HUES48 (cell line): ENCODE results near the gene LARGE2.
A peak's percentile ranks its signal among the peaks of the same experiment; 100 is the strongest.

ENCODE experiments used
- H3K27ac ChIP-seq: one replicate; pipeline ENCODE4 v1.7.0; 2013; ENCODE audit warnings: low read depth, low read length, inconsistent platforms
- H3K27me3 ChIP-seq: 2 replicates; pipeline ENCODE4 v1.6.1; 2013; ENCODE audit warnings: mild to moderate bottlenecking, low read length; ENCODE audit not compliant: control insufficient read depth, insufficient read depth
- H3K36me3 ChIP-seq: 2 replicates; pipeline ENCODE4 v1.6.1; 2013; ENCODE audit warnings: low read length; ENCODE audit not compliant: control insufficient read depth, insufficient read depth
- H3K4me1 ChIP-seq: 2 replicates; pipeline ENCODE4 v1.6.1; 2013; ENCODE audit warnings: mild to moderate bottlenecking, low read length; ENCODE audit not compliant: control insufficient read depth, insufficient read depth
- H3K4me3 ChIP-seq: 2 replicates; pipeline ENCODE4 v1.5.1; 2013; ENCODE audit warnings: mild to moderate bottlenecking, low read depth, low read length
- H3K9ac ChIP-seq: 2 replicates; pipeline ENCODE4 v1.6.1; 2013; ENCODE audit warnings: mild to moderate bottlenecking, low read depth, low read length, moderate library complexity
- H3K9me3 ChIP-seq: 2 replicates; pipeline ENCODE4 v1.6.1; 2013; ENCODE audit warnings: low read length; ENCODE audit not compliant: control insufficient read depth, insufficient read depth

LARGE2 gene

DNA sequence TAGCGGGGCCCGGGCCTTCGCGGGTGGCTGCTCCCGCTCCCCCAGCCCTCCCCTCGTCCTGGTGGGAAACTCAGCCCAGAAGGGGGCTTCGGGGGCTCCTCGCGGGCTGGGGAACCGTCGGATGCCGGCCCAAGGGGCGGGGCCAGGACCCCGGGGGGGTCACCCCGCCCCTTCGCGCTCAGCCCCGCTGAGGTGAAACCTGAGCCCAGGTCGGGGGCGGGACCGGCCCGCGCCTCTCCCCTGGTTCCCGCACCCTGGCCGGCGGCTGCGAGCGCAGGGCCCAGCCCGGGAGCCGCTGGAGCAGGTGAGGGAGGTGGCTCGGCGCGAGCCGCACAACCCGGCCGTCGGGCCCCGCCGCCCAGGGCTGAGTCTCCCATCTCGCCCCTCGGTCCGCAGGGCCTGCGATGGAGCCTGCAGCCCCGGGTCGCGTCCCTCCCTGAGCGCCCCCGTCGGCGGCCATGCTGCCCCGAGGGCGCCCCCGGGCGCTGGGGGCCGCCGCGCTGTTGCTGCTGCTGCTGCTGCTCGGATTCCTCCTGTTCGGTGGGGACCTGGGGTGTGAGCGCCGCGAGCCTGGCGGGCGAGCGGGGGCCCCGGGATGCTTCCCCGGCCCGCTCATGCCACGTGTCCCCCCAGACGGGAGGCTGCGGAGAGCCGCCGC is at the start of gene LARGE2:
Gene LARGE2, plus strand, starts transcription at position 232 of the 658 bp plus-strand sequence. Its CDS starts 227 bp downstream, at position 459.
- H3K36me3 ChIP-seq, result peaks cover 35% of the 10 kb centered on the region
- peak within 1 kb of the TSS; percentile 78 for H3K4me3 ChIP-seq
- H3K9ac ChIP-seq, result peak within 1 kb of the TSS; percentile 66
- H3K27ac ChIP-seq, result peak within 1 kb of the TSS; percentile 62
- no peaks in the 10 kb centered on the region for H3K9me3 ChIP-seq
- H3K4me1 ChIP-seq, result peaks cover 17% of the 10 kb centered on the region
- H3K27me3 ChIP-seq, result peaks cover 8% of the 10 kb centered on the region

DNA sequence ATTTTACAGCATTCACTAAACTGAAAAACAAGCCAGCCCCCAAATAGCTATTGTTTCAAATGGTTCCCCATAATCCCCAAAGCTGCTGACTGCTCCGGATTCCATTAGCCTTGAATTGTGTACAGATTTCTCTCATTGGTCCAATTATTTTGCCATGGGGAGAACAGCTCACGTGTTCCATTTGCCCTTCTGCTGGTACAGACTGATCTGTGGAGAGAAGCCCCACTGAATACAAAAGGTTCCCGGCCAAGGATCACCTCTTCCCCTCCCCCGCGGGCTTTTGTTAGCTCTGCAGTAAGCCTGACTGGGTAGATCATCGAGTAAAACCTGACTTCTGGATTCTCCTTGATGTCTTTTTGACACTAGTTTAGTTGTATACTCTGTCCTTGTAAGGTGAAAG is 46.1 kb upstream of the LARGE2 start:
- peak overlapping the region; percentile 15 for H3K27ac ChIP-seq
- peaks cover 18% of the 10 kb centered on the region for H3K4me1 ChIP-seq
- H3K27me3 ChIP-seq, result no peaks in the 10 kb centered on the region
- H3K4me3 ChIP-seq, result no peak overlapping the region
- no peaks in the 10 kb centered on the region for H3K9me3 ChIP-seq
- no peak overlapping the region for H3K9ac ChIP-seq
- H3K36me3 ChIP-seq, result peaks cover 26% of the 10 kb centered on the region

DNA sequence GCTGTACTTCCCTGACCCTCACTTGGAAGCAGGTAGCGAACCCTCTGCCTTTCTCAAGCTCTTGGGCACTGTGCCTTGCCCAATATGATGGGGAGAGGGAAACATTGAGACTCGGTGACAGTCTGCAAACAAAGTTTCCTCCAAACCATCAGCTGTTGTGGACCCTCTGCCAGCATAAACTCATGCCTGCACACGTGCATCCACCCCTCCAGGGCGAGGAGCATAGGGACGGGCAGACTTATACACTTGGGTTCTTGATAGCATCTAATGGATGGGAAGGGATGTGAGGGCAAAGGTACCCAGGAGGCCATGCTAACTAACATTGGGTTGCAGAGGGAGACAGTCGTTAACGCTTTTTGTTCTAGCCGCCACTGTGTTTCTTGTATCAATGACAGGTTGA is 45.2 kb upstream of the LARGE2 start:
- H3K9ac ChIP-seq, result no peak overlapping the region
- H3K4me1 ChIP-seq, result peaks cover 18% of the 10 kb centered on the region
- no peak overlapping the region for H3K27ac ChIP-seq
- no peak overlapping the region for H3K4me3 ChIP-seq
- H3K9me3 ChIP-seq, result no peaks in the 10 kb centered on the region
- H3K36me3 ChIP-seq, result peaks cover 23% of the 10 kb centered on the region
- H3K27me3 ChIP-seq, result no peaks in the 10 kb centered on the region

DNA sequence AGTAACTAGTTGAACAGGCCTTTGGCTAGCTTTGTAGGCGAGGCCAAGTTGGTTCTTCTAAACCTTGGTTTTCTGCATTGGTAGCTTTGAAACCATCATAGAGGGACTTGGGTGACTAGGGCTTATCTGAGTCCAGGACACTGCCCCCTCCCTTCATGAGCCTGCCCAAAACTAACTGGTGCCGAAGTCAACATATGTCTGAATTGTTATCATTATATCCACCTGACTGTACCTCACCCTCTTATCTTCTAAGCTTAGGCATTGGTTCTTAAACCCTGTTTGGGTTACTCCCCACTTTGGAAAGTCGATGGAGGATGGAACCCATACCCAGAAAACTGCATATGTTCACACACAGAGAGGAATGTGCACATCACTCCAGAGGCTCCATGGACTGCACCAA is 44.6 kb upstream of the LARGE2 start:
- H3K27ac ChIP-seq, result no peak overlapping the region
- no peak overlapping the region for H3K4me3 ChIP-seq
- H3K36me3 ChIP-seq, result peaks cover 23% of the 10 kb centered on the region
- H3K9ac ChIP-seq, result no peak overlapping the region
- H3K9me3 ChIP-seq, result no peaks in the 10 kb centered on the region
- peaks cover 18% of the 10 kb centered on the region for H3K4me1 ChIP-seq
- no peaks in the 10 kb centered on the region for H3K27me3 ChIP-seq

DNA sequence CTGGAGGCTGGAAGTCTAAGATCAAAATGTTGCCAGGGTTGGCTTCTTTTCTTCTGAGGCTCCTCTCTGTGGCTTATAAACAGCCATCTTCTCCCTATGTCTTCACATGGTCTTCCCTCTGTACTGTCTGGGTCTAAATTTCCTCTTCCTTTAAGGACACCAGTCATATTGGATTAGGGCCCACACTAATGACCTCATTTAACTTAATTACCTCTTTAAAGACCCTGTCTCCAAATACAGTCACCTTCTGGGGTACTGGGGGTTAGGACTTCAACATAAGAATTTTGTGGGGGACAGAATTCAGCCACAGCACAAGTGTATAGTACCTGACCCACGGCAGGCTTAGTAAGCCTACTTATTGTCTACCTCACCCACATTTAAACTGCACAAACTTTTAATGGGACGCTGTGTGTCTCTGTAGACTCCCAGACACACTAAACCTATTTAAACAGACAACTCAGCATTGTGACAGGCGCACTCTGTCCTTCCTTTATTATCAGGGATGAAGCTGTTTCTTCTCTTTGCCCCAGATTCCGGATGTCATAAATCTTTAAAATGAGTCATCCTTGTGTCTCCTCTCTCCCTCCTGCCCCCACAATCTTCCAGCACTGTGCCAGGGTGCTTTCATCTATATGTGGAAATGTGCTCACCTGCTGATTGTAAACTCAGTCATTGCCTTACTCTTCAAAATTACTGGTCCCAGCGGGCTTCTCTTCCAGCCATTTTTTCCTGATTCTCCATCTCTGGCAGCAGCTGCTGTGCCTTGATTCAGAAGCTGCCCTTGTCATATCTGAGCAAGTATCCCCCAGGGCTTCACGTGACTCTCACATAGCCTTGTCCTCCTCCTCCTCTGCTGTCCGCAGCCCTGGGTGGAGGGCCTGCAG is 42.4 kb upstream of the LARGE2 start:
- Histone ChIP-seq H3K9me3 (no peaks in the 10 kb centered on the region), H3K36me3 (peaks cover 16% of the 10 kb centered on the region; the same call in 1 of the 2 replicates), H3K9ac (no peak overlapping the region), H3K4me1 (peaks cover 19% of the 10 kb centered on the region), H3K27me3 (peaks cover 4% of the 10 kb centered on the region; the same call in 1 of the 2 replicates), H3K4me3 (no peak overlapping the region), H3K27ac (no peak overlapping the region)

DNA sequence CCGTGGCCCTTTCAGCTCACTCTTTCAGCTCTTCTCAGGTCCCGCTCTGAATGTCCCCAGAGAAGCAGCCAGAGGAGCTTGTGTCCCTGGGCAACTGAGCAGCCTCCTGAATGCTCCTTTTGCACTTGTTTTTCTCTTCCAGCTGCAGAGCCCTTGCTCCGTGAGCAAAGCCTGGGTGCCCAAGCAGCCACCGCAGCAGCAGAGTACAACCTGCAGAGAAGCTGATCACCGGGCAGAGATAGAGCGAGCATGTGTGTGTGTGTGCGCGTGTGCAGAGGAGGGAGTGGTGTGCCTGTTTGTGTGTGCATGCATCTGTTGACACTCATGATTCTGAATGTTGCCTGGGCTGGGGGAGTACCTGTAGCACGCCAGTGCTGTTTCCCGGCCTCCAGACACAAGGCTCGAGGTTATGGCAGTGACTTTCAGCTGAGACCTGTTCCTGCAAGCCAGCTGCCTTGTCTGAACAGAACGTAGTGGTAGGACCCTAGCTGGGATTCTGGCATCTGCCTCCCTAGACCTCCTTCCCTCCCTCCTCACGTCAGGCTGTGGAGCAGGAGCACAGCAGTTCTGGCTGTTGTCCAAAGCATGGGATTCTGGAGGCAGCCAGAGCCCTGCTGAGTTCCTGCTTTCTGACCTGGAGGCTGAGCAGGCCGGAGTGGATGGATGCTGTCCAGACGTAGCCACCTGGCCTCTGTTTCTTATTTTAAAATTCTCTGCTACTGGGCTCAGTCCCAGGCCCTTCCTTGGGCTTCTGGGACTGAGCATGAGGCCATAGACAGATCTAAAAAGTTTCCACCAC is 41.5 kb upstream of the LARGE2 start:
- H3K9me3 ChIP-seq, result no peaks in the 10 kb centered on the region
- no peak overlapping the region for H3K27ac ChIP-seq
- peaks cover 4% of the 10 kb centered on the region; the same call in 1 of the 2 replicates for H3K27me3 ChIP-seq
- H3K4me1 ChIP-seq, result peaks cover 13% of the 10 kb centered on the region
- no peak overlapping the region for H3K4me3 ChIP-seq
- H3K9ac ChIP-seq, result no peak overlapping the region
- peaks cover 14% of the 10 kb centered on the region; the same call in 1 of the 2 replicates for H3K36me3 ChIP-seq

DNA sequence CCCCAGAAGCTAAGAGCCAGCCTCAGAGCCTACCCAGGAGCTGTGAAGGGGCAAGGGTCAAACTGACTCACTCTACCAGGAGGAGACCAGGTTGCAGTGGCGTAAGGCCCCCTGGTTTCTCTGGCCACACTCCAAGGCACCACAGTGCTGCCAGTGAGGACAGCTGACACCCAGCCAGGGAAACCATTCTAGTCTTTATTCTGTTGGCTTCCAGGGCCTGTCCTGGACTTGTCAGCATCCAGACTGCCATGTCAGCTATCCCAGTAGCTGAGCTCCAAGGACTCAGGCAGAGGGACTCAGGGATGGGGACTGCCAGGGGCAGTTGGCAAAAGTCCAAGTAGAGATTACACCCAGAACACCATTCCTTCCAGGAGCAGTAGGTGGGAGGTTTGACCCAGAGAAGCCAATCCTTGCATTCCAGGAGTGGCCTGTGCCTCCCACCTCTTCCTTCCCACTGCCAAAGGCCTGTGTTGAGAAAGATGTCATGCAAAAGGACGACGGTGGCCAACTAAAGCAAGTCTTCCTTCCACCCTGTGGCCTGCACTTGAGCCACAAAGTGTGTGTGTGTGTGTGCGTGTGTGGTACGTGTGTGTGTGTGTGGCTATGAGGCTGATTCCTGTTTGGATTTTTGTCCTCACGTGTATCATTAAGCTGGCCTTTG is 40.6 kb upstream of the LARGE2 start:
- Histone ChIP-seq H3K9me3 (no peaks in the 10 kb centered on the region), H3K27me3 (peaks cover 4% of the 10 kb centered on the region; the same call in 1 of the 2 replicates), H3K4me1 (peaks cover 8% of the 10 kb centered on the region), H3K36me3 (peaks cover 12% of the 10 kb centered on the region; the same call in 1 of the 2 replicates), H3K9ac (no peak overlapping the region), H3K4me3 (no peak overlapping the region), H3K27ac (no peak overlapping the region)

DNA sequence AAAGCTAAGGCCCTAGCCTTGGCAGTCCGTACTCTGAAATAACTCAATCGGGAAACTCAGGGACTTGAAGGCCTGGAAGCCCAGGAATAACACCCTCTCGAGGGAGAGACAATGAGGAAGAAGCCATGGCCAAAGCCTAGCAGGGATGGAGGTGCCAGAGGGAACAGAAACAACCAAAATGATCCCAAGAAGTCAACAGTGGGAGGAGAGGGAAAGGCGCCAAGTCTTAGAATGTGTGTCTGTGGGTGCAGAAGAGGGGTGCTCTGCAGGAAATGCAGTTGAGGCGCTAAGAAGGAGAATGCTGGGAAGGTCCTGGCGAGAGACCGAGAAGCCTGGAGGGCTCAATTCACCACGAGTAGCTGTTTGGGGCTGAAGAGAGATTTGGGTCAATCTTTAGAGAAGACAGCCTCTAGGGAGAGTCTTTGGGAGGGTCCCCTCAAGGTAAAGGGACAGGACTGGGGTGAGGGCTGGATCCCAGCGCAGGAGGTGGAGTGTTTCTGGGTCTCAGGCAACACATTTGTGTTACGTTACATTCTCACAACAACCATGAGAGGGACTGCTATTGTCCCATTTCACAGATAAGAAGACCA is 37.8 kb upstream of the LARGE2 start:
- H3K9ac ChIP-seq, result no peak overlapping the region
- H3K4me1 ChIP-seq, result peaks cover 7% of the 10 kb centered on the region
- peaks cover 4% of the 10 kb centered on the region; the same call in 1 of the 2 replicates for H3K27me3 ChIP-seq
- no peak overlapping the region for H3K27ac ChIP-seq
- H3K36me3 ChIP-seq, result peaks cover 12% of the 10 kb centered on the region; the same call in 1 of the 2 replicates
- peak overlapping the region; percentile 50 for H3K4me3 ChIP-seq
- no peaks in the 10 kb centered on the region for H3K9me3 ChIP-seq

DNA sequence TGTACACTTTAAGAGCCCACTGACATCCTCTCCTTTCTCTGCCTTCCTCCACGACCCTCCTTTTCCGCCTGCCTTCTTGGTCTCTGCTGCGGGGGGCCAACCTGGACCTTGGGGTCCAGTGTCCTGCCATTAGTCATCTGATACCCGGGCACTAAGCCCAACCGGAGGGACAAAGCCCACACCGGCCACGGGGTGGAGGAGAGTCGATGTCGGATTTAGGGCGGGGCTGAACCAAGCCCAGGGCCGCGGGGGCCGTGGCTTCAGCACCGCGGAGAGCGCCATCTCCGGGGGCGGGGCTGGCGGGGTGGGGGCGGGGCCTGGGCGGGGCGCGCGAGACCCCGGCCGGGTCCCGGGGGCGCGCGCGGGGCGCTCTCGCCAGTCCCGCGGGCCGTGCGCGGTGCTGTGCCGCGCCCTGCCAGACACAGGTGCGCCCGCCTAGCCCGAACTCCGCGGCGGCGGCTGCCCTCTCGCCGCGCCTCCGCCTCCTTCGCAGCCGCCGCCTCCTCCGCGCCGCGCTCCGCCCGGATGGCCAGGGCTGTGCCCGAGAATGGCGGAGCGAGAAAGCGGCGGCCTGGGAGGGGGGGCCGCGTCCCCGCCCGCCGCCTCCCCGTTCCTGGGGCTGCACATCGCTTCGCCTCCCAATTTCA is 37.1 kb upstream of the LARGE2 start, which contains the start of gene MAPK8IP1:
Gene MAPK8IP1, plus strand, starts transcription at position 378 of the 647 bp plus-strand sequence. Its CDS starts 170 bp downstream, at position 548.
- H3K4me3 ChIP-seq, result peak within 1 kb of the TSS; percentile 78

More for the DNA sequence above, 37.1 kb upstream of the LARGE2 start, which contains the start of gene MAPK8IP1:
- Histone ChIP-seq H3K9ac (no peak within 1 kb of the TSS; the same call in 1 of the 2 replicates), H3K27ac (no peak within 1 kb of the TSS), H3K27me3 (peaks cover 4% of the 10 kb centered on the region; the same call in 1 of the 2 replicates), H3K36me3 (peaks cover 12% of the 10 kb centered on the region; the same call in 1 of the 2 replicates), H3K9me3 (no peaks in the 10 kb centered on the region), H3K4me1 (peaks cover 7% of the 10 kb centered on the region)
